Body of pancreas (tissue), 4 donors: ENCODE data around the gene TARS3. TPM values are rescaled to one million over a fixed set of nuclear protein-coding genes. Genes with fewer than 3 reads are reported as not detected.
A peak's percentile ranks its signal among the peaks of the same experiment; 100 is the strongest.

Source experiments
- ATAC-seq: fragments of 150-250 bp; one replicate; pipeline ENCODE4 v1.9.1; 2016
- DNase-seq, 4 donors: peaks; one replicate each; pipeline ENCODE4 v3.0.0-alpha.2; 2019
- H3K27ac ChIP-seq, 4 donors: fragments of 200-600 bp; sonication (generic); 1 replicate in 3 of 4; 2 replicates in 1 of 4; pipeline versions ENCODE4 v1.5.1 to v1.6.1; 2016 to 2019; ENCODE audit warnings: mild to moderate bottlenecking in 1 of 4, mixed read lengths in 1 of 4, moderate library complexity in 1 of 4
- H3K27me3 ChIP-seq, 2 donors: fragments of 200-600 bp; sonication (generic); one replicate each; pipeline ENCODE4 v1.6.0; 2016; ENCODE audit warnings: mild to moderate bottlenecking in 1 of 2
- H3K36me3 ChIP-seq, 2 donors: fragments of 200-600 bp; sonication (generic); replicated peaks in 1 of 2; 2 replicates each; pipeline ENCODE4 v1.5.1; 2016; ENCODE audit warnings: low read depth in 2 of 2; ENCODE audit not compliant: insufficient read depth in 1 of 2
- H3K4me1 ChIP-seq: fragments of 200-600 bp; sonication (generic); one replicate; pipeline ENCODE4 v1.6.0; 2016
- H3K4me3 ChIP-seq, 2 donors: fragments of 200-600 bp; sonication (generic); 1 replicate in 1 of 2; 2 replicates in 1 of 2; pipeline ENCODE4 v1.5.1; 2016 to 2019
- H3K9me3 ChIP-seq, 3 donors: fragments of 200-600 bp; sonication (generic); 1 replicate in 2 of 3; 2 replicates in 1 of 3; pipeline ENCODE4 v1.5.1; 2016
- CTCF ChIP-seq, 7 experiments: fragments of 450-650 bp in 4 of 7; fragments of 200-600 bp in 3 of 7; sonication (generic) in 3 of 7; IDR thresholded peaks; one replicate each; pipeline ENCODE4 v1.5.1; 2016 to 2019; ENCODE audit warnings: antibody characterized with exemption in 7 of 7
- POLR2A ChIP-seq, 3 donors: fragments of 450-650 bp; IDR thresholded peaks; one replicate each; pipeline ENCODE4 v1.6.1; 2016; ENCODE audit warnings: antibody characterized with exemption in 3 of 3, mild to moderate bottlenecking in 2 of 3
- WGBS, 2 donors: methylation state at CpG; one replicate each; pipeline ENCODE4 v1.1.5; 2017; 5-methylcytosine and 5-hydroxymethylcytosine counted together
- intact Hi-C: fragments of 100-400 bp; cut with DNase I; formaldehyde crosslinking; loops from one replicate; pipeline ENCODE4 v1.15.1; 2023
- total RNA-seq, 2 donors: library from RNA; depleted of rRNA; stranded (reverse); fragments of >200 nt; gene quantifications; one replicate each; pipeline ENCODE4 v1.1.0, GENCODE V29; 2016

The TARS3 gene
- total RNA-seq, 2 donors from 2014 or later = 15.0 to 70.5 TPM

GRCh38 chr15:101641129-101641764 is 83.0 kb downstream of the TARS3 start:
- ATAC-seq (peak; percentile 58), DNase-seq (peak; percentile 63 to 83 (median 75))
- intact Hi-C loops = loop anchor here (5.0 kb wide), 1 partner anchor 339 kb away; no protein-coding TSS in a partner anchor
- Histone ChIP-seq H3K9me3 (no peaks in the 10 kb centered on the region), H3K4me1 (no peaks in the 10 kb centered on the region), H3K36me3 (peaks cover 7 to 24% of the 10 kb centered on the region in 2 donors), H3K27me3 (no peaks in the 10 kb centered on the region), H3K4me3 (no peak overlapping the region), H3K27ac (peak overlapping the region in 1 of 4 donors; percentile 35)
- TF ChIP-seq CTCF (IDR thresholded peaks at IDR 0.05) (peak; percentile 78 to 92 (median 86)), POLR2A (IDR thresholded peaks at IDR 0.05) (no peak)
- WGBS, 2 donors = 29 to 30% methylated on average over 8 of the region's 8 CpGs

- Histone ChIP-seq H3K27ac (no peak overlapping the region), H3K4me3 (no peak overlapping the region), H3K27me3 (no peaks in the 10 kb centered on the region), H3K4me1 (no peaks in the 10 kb centered on the region), H3K9me3 (no peaks in the 10 kb centered on the region), H3K36me3 (peaks cover 4 to 9% of the 10 kb centered on the region in 2 donors)
- ATAC-seq (no peak), DNase-seq (no peak)
- intact Hi-C loops = loop anchor here (5.0 kb wide), 1 partner anchor 337 kb away; no protein-coding TSS in a partner anchor
- no peak for TF ChIP-seq CTCF (IDR thresholded peaks at IDR 0.05)
- no peak for TF ChIP-seq POLR2A (IDR thresholded peaks at IDR 0.05)
- 75 to 79% methylated on average over 4 of the region's 4 CpGs for WGBS, 2 donors
These were observed 84.6 kb downstream of the TARS3 start for GRCh38 chr15:101639667-101640066.

GRCh38 chr15:101637919-101638318 is 86.4 kb downstream of the TARS3 start:
- 84 to 88% methylated on average over 3 of the region's 3 CpGs for WGBS, 2 donors
- Histone ChIP-seq H3K4me3 (no peak overlapping the region), H3K9me3 (no peaks in the 10 kb centered on the region), H3K4me1 (no peaks in the 10 kb centered on the region), H3K27me3 (no peaks in the 10 kb centered on the region), H3K36me3 (no peaks in the 10 kb centered on the region), H3K27ac (no peak overlapping the region)
- ATAC-seq (no peak), DNase-seq (no peak)
- intact Hi-C loops = no loop called here
- no peak for TF ChIP-seq POLR2A (IDR thresholded peaks at IDR 0.05)
- no peak for TF ChIP-seq CTCF (IDR thresholded peaks at IDR 0.05)

GRCh38 chr15:101637516-101637915 is 86.8 kb downstream of the TARS3 start:
- Histone ChIP-seq H3K9me3 (no peaks in the 10 kb centered on the region), H3K36me3 (no peaks in the 10 kb centered on the region), H3K4me3 (no peak overlapping the region), H3K27ac (no peak overlapping the region), H3K4me1 (no peaks in the 10 kb centered on the region), H3K27me3 (no peaks in the 10 kb centered on the region)
- WGBS, 2 donors = 84 to 85% methylated on average over 6 of the region's 6 CpGs
- no peak for DNase-seq
- no peak for TF ChIP-seq POLR2A (IDR thresholded peaks at IDR 0.05)
- no peak for TF ChIP-seq CTCF (IDR thresholded peaks at IDR 0.05)
- intact Hi-C loops = no loop called here
- ATAC-seq = no peak

GRCh38 chr15:101637038-101637437 is 87.2 kb downstream of the TARS3 start:
- Histone ChIP-seq H3K36me3 (no peaks in the 10 kb centered on the region), H3K4me3 (no peak overlapping the region), H3K9me3 (no peaks in the 10 kb centered on the region), H3K27me3 (no peaks in the 10 kb centered on the region), H3K27ac (no peak overlapping the region), H3K4me1 (no peaks in the 10 kb centered on the region)
- ATAC-seq = no peak
- no peak for DNase-seq
- intact Hi-C loops = no loop called here
- TF ChIP-seq CTCF (IDR thresholded peaks at IDR 0.05) (no peak), POLR2A (IDR thresholded peaks at IDR 0.05) (no peak)
- 71 to 84% methylated on average over 3 of the region's 3 CpGs for WGBS, 2 donors
